Activated CD4-positive, alpha-beta memory T cell treated with anti-CD3 and anti-CD28 coated beads, Interleukin-2, amount 10 ng/mL, durations not matched to agents 7 days and 5 days (primary cell): ENCODE results near the gene CNIH2. TPM values are rescaled to one million over a fixed set of nuclear protein-coding genes. Genes with fewer than 3 reads are reported as not detected.
"Not testable (repeated sequence)": the region's sequence is repeated elsewhere in the genome, so short reads cannot be mapped to it uniquely, and the experiment has no call there.

Source experiments
- CTCF ChIA-PET: fragments of 350-600 bp; sonication (Branson Sonifier 250); formaldehyde crosslinking; loops from one replicate; lab custom pipeline; 2021; ENCODE audit warnings: antibody characterized with exemption, inconsistent platforms; lab: Charles Lee
- POLR2A ChIA-PET: fragments of 350-600 bp; sonication (Branson Sonifier 250); formaldehyde crosslinking; loops from one replicate; lab custom pipeline; 2021; ENCODE audit warnings: antibody characterized with exemption; lab: Charles Lee
- DNase-seq: peaks from one replicate; pipeline ENCODE4 v3.0.0-alpha.2; 2020
- H3K27ac Mint-ChIP-seq: one replicate; pipeline ENCODE4 v1.8.0; 2021; ENCODE audit warnings: mild to moderate bottlenecking, mixed read lengths
- H3K27me3 Mint-ChIP-seq: one replicate; pipeline ENCODE4 v1.8.0; 2021; ENCODE audit warnings: mixed read lengths
- H3K36me3 Mint-ChIP-seq: one replicate; pipeline ENCODE4 v1.8.0; 2021; ENCODE audit warnings: low read depth, mixed read lengths
- H3K4me1 Mint-ChIP-seq: one replicate; pipeline ENCODE4 v1.8.0; 2021; ENCODE audit warnings: mixed read lengths
- H3K4me3 Mint-ChIP-seq: one replicate; pipeline ENCODE4 v1.8.0; 2021; ENCODE audit warnings: mild to moderate bottlenecking, mixed read lengths
- H3K9me3 Mint-ChIP-seq: one replicate; pipeline ENCODE4 v1.8.0; 2021; ENCODE audit warnings: mixed read lengths
- total RNA-seq, 2 experiments: library from RNA; stranded (reverse); gene quantifications; one replicate each; pipeline ENCODE4 v1.2.3, GENCODE V29; 2021

Gene CNIH2
- total RNA-seq, 2 experiments from 2014 or later: 1.9 to 2.1 TPM

GRCh38 chr11:66240781-66241136, 37.2 kb upstream of the CNIH2 start:
- peaks cover 16% of the 10 kb centered on the region for H3K36me3 Mint-ChIP-seq
- no peaks in the 10 kb centered on the region for H3K27me3 Mint-ChIP-seq
- ChIA-PET CTCF (interaction anchor here (1.0 to 1.8 kb wide), 2 partner anchors 18 to 145 kb away, joined by 4 to 5 read pairs; no protein-coding TSS in a partner anchor), POLR2A (no interaction called here)
- H3K9me3 Mint-ChIP-seq: no peaks in the 10 kb centered on the region
- DNase-seq: no peak
- H3K4me3 Mint-ChIP-seq: no peak overlapping the region
- no peaks in the 10 kb centered on the region for H3K4me1 Mint-ChIP-seq
- H3K27ac Mint-ChIP-seq: peak overlapping the region; percentile 35

- H3K27ac Mint-ChIP-seq: no peak overlapping the region
- no peak overlapping the region for H3K4me3 Mint-ChIP-seq
- H3K27me3 Mint-ChIP-seq: no peaks in the 10 kb centered on the region
- no peaks in the 10 kb centered on the region for H3K9me3 Mint-ChIP-seq
- peaks cover 19% of the 10 kb centered on the region for H3K36me3 Mint-ChIP-seq
- ChIA-PET POLR2A (interaction anchor here (1.0 kb wide), 1 partner anchor 11 kb away, joined by 3 read pairs; no protein-coding TSS in a partner anchor), CTCF (no interaction called here)
- DNase-seq: no peak
- H3K4me1 Mint-ChIP-seq: no peaks in the 10 kb centered on the region
Measured at GRCh38 chr11:66242095-66242765, 35.7 kb upstream of the CNIH2 start.

GRCh38 chr11:66243782-66244535, 34.0 kb upstream of the CNIH2 start:
- POLR2A ChIA-PET: no interaction called here

GRCh38 chr11:66247295-66247694, 30.7 kb upstream of the CNIH2 start:
- Mint-ChIP-seq H3K36me3 (peaks cover 16% of the 10 kb centered on the region), H3K27ac (no peak overlapping the region), H3K9me3 (no peaks in the 10 kb centered on the region), H3K27me3 (no peaks in the 10 kb centered on the region), H3K4me1 (peaks cover 5% of the 10 kb centered on the region), H3K4me3 (no peak overlapping the region)
- ChIA-PET CTCF (no interaction called here), POLR2A (interaction anchor here (1.0 kb wide), 1 partner anchor 35 kb away, joined by 3 read pairs; no protein-coding TSS in a partner anchor)
- DNase-seq: no peak

More at GRCh38 chr11:66243782-66244535, 34.0 kb upstream of the CNIH2 start:
- CTCF ChIA-PET: no interaction called here
- Mint-ChIP-seq H3K27me3 (no peaks in the 10 kb centered on the region), H3K36me3 (peaks cover 21% of the 10 kb centered on the region), H3K27ac (no peak overlapping the region), H3K9me3 (no peaks in the 10 kb centered on the region), H3K4me1 (no peaks in the 10 kb centered on the region), H3K4me3 (no peak overlapping the region)
- DNase-seq: no peak

DNA sequence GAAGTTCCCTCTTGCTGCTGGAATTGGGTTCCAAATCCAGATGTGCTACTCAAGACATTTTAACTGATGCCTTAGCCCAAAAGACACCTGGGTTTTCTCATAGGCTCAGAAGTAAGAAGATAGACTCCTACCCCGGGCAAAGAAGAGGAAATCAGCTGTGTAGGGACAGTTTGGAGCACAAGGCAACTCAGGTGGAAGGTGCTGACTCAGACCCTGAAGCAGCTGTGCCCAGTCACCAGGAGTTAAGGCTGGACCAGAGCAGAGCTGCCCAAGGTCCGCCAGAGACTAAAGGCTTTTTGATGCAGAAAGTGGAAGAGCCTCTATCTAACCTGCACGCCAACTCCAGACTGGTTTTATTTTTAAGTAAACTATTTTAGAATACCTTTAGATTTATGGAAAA, 30.2 kb upstream of the CNIH2 start:
- ChIA-PET CTCF (no interaction called here), POLR2A (interaction anchor here (1.0 kb wide), 1 partner anchor 34 kb away, joined by 3 read pairs; no protein-coding TSS in a partner anchor)
- H3K27ac Mint-ChIP-seq: no peak overlapping the region
- no peak overlapping the region for H3K4me3 Mint-ChIP-seq
- no peak for DNase-seq
- no peaks in the 10 kb centered on the region for H3K27me3 Mint-ChIP-seq
- H3K36me3 Mint-ChIP-seq: peaks cover 16% of the 10 kb centered on the region
- no peaks in the 10 kb centered on the region for H3K9me3 Mint-ChIP-seq
- peaks cover 5% of the 10 kb centered on the region for H3K4me1 Mint-ChIP-seq

DNA sequence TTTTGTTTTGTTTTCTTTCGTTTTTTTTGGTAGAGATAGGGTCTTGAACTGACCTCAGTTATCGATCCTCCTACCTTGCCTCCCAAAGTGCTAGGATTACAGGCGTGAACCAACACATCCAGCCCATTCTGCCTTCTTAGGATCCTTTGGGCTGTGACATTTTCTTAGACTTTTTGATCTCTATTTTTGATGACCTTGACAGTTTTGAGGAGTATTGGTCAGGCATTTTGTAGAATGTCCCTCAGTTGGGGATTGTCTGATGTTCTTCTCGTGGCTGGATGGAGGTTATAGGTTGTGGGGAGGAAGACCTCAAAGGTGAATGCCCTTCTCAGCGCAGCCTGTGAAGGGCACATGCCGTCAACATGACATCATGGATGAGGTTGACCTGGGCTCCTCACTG, 29.1 kb upstream of the CNIH2 start:
- no peak for DNase-seq
- H3K9me3 Mint-ChIP-seq: no peaks in the 10 kb centered on the region
- no peaks in the 10 kb centered on the region for H3K27me3 Mint-ChIP-seq
- H3K4me1 Mint-ChIP-seq: peaks cover 5% of the 10 kb centered on the region
- CTCF ChIA-PET: no interaction called here
- POLR2A ChIA-PET: no interaction called here
- H3K36me3 Mint-ChIP-seq: peaks cover 16% of the 10 kb centered on the region
- no peak overlapping the region for H3K27ac Mint-ChIP-seq
- no peak overlapping the region for H3K4me3 Mint-ChIP-seq

GRCh38 chr11:66251809-66252208, 26.2 kb upstream of the CNIH2 start:
- ChIA-PET CTCF (no interaction called here), POLR2A (interaction anchor here (1.4 to 1.8 kb wide), 2 partner anchors 15 kb away, joined by 3 to 4 read pairs; no protein-coding TSS in a partner anchor)
- H3K4me1 Mint-ChIP-seq: peaks cover 16% of the 10 kb centered on the region
- H3K4me3 Mint-ChIP-seq: no peak overlapping the region
- H3K27me3 Mint-ChIP-seq: no peaks in the 10 kb centered on the region
- no peak for DNase-seq
- H3K9me3 Mint-ChIP-seq: no peaks in the 10 kb centered on the region
- H3K36me3 Mint-ChIP-seq: peaks cover 12% of the 10 kb centered on the region
- H3K27ac Mint-ChIP-seq: no peak overlapping the region

GRCh38 chr11:66253081-66253480, 24.9 kb upstream of the CNIH2 start:
- H3K27ac Mint-ChIP-seq, DNase-seq, H3K9me3 Mint-ChIP-seq, H3K36me3 Mint-ChIP-seq, H3K27me3 Mint-ChIP-seq, POLR2A ChIA-PET, H3K4me3 Mint-ChIP-seq: not testable (repeated sequence)
- CTCF ChIA-PET: interaction anchor here (1.1 kb wide), 1 partner anchor 60 kb away, joined by 3 read pairs; no protein-coding TSS in a partner anchor
- peaks cover 19% of the 10 kb centered on the region for H3K4me1 Mint-ChIP-seq

GRCh38 chr11:66258473-66258893, 19.5 kb upstream of the CNIH2 start:
- no peaks in the 10 kb centered on the region for H3K27me3 Mint-ChIP-seq
- no peak for DNase-seq
- H3K9me3 Mint-ChIP-seq: no peaks in the 10 kb centered on the region
- H3K4me1 Mint-ChIP-seq: peaks cover 30% of the 10 kb centered on the region
- ChIA-PET CTCF (interaction anchor here (0.6 to 1.9 kb wide), 9 partner anchors 11 to 233 kb away, joined by 3 to 5 read pairs (median 3); no protein-coding TSS in a partner anchor), POLR2A (interaction anchor here (1.0 to 1.4 kb wide), 3 partner anchors 21 to 35 kb away, joined by 3 to 6 read pairs (median 5); no protein-coding TSS in a partner anchor)
- peak overlapping the region; percentile 99 for H3K27ac Mint-ChIP-seq
- peaks cover 24% of the 10 kb centered on the region for H3K36me3 Mint-ChIP-seq
- peak overlapping the region; percentile 93 for H3K4me3 Mint-ChIP-seq

DNA sequence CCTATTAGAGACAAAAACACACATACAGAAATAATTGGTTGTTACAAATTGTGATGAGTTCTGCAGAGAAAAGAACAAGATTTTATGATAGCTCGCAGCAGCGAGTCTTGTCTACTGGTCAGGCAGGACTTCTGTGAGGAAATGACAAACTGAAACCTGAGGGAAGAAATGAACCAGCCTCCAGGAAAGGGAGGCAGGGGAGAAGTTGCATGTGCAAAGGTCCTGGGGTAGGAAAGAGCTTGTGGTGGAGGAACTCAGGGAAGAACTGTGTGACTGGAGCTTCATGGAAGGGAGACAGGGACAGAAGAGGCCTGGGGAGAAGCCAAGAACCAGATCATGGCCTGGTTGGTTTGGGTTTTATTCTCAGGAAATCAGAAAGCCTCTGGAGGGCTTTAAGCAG, 18.8 kb upstream of the CNIH2 start:
- no peaks in the 10 kb centered on the region for H3K27me3 Mint-ChIP-seq
- peaks cover 30% of the 10 kb centered on the region for H3K4me1 Mint-ChIP-seq
- no peak for DNase-seq
- H3K36me3 Mint-ChIP-seq: peaks cover 28% of the 10 kb centered on the region
- peak overlapping the region; percentile 93 for H3K4me3 Mint-ChIP-seq
- ChIA-PET POLR2A (interaction anchor here (1.3 to 1.4 kb wide), 2 partner anchors 20 to 22 kb away, joined by 5 to 6 read pairs; no protein-coding TSS in a partner anchor), CTCF (interaction anchor here (0.8 to 1.9 kb wide), 5 partner anchors 10 to 133 kb away, joined by 3 to 5 read pairs (median 4); no protein-coding TSS in a partner anchor)
- H3K9me3 Mint-ChIP-seq: no peaks in the 10 kb centered on the region
- H3K27ac Mint-ChIP-seq: peak overlapping the region; percentile 24

DNA sequence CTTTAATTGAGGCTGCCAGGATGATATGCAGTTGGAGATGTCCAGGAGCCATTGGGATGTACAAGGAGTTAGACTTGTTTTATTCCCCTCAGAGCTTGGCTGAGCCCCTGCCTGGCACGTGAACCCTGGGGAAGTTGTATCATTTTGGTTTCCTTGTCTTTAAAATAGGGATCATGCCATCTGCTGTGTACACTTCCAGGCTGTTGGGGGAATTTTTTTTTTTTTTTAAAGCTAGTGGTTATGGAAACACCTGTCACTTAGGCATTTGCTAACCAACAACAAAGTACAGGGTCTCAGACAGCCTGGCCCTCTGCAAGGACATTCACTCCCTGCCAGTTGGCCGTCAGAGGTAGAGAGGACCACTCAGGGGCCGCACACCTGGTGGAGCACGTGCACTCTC, 18.0 kb upstream of the CNIH2 start:
- no peak for DNase-seq
- Mint-ChIP-seq H3K4me1 (peaks cover 30% of the 10 kb centered on the region), H3K9me3 (no peaks in the 10 kb centered on the region), H3K36me3 (peaks cover 33% of the 10 kb centered on the region), H3K27me3 (no peaks in the 10 kb centered on the region), H3K27ac (no peak overlapping the region), H3K4me3 (no peak overlapping the region)
- ChIA-PET CTCF (interaction anchor here (0.8 to 1.9 kb wide), 3 partner anchors 21 to 103 kb away, joined by 3 to 5 read pairs (median 4); no protein-coding TSS in a partner anchor), POLR2A (interaction anchor here (0.9 kb wide), 1 partner anchor 12 kb away, joined by 3 read pairs; no protein-coding TSS in a partner anchor)

- H3K36me3 Mint-ChIP-seq: peaks cover 33% of the 10 kb centered on the region
- CTCF ChIA-PET: interaction anchor here (0.6 to 1.2 kb wide), 3 partner anchors 27 to 255 kb away, joined by 3 read pairs; no protein-coding TSS in a partner anchor
- no peak overlapping the region for H3K4me3 Mint-ChIP-seq
- H3K27ac Mint-ChIP-seq: no peak overlapping the region
- POLR2A ChIA-PET: interaction anchor here (0.8 to 1.0 kb wide), 2 partner anchors 12 to 17 kb away, joined by 3 read pairs; partner anchors contain the start of gene CNIH2
- no peak for DNase-seq
- no peaks in the 10 kb centered on the region for H3K27me3 Mint-ChIP-seq
- no peaks in the 10 kb centered on the region for H3K9me3 Mint-ChIP-seq
- H3K4me1 Mint-ChIP-seq: peaks cover 20% of the 10 kb centered on the region
Measured at GRCh38 chr11:66261578-66261977, 16.4 kb upstream of the CNIH2 start.
